ENCODE results near the gene SCAMP3.
"Not testable (repeated sequence)": the region's sequence is repeated elsewhere in the genome, so short reads cannot be mapped to it uniquely, and the experiment has no call there.

The SCAMP3 gene

DNA sequence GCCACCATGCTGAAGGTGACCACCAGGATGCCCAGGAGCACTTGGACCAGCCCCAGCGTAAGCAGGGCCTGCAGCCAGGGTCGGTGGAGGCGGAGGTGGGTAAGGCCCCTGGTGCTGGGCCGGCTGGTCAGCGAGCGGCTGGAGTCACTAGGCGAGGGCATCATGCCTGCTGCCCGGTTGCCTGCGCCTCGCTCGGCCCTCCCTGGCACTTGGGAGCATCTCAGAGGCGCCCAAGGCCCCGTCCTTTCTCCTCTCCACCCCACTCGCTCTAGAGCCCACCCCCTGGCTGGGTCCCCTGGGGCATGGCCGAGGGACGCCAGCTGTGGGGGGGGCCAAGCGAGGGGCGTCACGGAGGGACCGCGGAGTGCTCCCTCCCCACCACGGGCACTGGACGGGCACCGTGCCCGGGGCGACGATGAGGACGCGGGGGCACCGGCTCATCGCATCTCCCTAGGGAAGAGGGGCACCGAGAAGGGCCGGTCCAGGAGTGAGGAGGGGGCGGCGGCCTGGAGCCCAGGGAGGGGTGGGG lies 7.4 kb downstream of the SCAMP3 start:
- DNase-seq (ENCODE audit: low read depth), result no peak

DNA sequence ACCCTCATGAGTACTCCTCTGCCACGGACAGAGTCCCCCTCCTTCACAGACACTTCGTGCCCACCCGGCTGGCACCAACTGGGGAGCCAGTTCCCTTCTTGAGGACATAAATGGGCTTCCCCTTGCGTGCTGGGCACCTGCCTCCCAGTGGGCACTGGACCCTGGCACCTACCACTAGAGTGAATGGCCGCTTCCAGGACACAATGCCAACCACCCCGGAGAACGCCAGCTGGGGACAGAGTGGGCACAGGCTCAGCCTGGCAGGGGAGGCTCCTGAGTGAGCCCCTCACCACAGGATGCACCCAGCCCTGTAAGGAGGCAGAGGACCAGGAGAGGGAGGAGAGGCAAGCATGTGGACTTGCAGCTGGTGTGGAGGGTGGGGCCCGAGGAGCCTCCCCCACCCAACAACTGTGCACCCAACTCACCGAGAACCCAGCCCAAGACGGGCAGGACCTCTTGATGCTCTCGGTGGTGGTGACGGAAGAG lies 7.9 kb downstream of the SCAMP3 start:
- DNase-seq (ENCODE audit: low read depth), result no peak

DNA sequence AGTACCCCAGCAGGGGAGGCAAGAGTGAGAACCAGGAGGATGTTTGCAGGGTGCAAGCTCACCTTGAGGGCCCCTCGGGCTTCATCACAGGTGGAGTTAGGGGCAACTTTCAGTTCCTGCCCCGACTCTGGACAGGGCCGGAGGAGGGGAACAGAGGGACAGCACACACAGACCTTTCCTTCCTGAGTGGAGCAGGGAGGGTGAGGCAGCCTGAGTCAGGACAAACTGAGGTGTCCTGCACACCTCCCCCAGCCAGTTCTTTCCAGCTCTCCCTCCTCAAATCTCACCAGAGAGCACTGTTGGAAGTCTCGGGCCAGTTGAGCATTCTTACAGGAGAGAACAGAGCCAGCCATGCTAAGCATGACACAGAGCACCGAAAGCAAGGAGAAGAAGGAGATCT lies 8.4 kb downstream of the SCAMP3 start:
- no peak for DNase-seq (ENCODE audit: low read depth)

DNA sequence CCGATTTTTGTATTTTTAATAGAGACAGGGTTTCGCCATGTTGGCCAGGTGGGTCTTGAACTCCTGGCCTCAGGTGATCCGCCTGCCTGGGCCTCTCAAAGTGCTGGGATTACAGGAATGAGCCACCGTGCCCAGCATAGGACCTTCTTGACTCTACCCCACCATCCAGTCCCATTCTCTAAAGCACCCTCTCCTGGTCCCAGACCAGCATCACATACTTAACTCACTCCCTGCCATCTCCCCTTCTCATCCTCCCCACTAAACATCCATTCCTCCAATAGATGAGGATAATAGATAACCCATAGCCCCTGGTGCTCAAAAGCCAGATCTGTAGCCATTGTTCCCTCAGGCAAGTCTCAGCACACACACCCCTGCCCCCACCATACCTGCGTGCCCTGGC lies 9.0 kb downstream of the SCAMP3 start:
- DNase-seq (ENCODE audit: low read depth), result no peak

DNA sequence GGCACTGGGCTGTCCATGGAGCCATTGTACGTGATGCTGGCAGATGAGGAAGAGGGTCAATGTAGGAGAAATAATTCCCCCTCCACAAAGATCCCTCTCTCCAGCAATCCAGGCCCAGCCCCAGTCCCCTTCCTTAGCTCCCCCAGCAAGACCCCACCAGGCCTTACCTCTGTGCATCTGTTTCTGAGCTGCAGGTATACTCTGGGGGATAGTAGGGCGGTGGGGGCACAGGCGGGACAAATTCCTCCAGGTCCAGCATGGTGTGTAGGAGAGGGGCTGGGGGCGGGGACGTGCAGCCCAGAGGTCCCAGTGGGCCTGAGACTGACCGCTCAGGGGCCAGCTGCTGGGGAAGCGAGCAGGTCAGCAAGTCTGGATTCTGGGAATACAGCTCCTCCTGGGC lies 10.6 kb downstream of the SCAMP3 start:
- no peak for DNase-seq (ENCODE audit: low read depth)

DNA sequence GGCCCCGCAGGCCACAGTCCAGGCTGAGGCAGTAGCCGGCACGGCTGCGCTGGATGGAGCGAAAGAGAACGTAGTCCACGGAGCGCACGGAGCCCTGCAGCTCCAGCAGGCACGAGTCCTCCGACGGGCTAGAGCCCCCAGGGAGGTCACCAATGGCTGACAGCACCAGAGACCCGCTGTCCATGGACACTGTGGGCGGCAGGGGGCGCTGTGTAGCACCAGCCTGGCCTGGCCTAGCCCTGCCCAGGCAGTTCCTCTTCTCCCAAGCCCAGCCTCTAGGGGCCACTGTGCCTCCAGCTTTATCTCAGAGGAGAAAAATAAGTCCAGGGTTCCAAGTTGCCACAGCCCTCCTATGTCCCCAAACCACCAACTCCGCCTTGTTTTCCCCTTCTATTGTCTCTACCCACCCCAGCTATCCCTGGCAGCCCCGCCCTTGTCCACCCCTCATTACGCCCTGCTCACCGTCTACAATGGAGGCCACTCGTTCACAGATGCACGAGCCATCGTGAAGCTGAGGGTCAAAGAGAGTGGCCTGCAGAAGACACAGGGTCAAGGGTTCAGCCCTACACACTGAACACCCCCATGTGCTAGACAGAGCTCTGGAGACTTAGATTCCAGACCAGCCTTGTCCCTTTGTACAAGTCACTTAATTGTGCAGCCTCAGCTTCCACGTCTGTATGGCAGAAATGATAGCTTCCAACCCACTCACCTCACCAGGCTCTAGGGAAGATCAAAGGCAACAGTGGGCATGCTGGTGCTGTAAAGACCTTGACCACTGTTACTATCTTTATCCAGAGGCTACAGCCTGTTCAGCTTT lies 11.3 kb downstream of the SCAMP3 start:
- DNase-seq (ENCODE audit: low read depth), result peak; percentile 98

DNA sequence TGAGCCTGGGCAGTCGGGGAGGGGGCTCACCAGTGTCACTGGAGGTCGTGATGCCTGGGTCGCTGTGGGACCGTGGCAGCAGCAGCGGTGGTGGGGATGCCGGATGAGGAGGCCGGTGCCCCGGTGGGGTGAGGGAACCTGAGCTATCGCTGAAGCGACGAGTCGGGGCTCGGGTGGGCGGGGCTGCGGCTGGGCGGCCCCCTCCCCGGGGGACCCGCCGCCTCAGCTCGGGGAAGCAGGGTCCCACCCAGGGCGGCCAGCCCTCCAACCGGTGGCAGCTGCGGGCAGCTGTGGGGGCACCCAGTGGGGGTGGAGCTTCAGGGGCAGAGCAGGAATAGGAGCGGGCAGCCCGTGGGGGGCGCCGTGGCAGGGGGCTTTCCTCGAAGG lies 11.9 kb downstream of the SCAMP3 start:
- no peak for DNase-seq (ENCODE audit: low read depth)

DNA sequence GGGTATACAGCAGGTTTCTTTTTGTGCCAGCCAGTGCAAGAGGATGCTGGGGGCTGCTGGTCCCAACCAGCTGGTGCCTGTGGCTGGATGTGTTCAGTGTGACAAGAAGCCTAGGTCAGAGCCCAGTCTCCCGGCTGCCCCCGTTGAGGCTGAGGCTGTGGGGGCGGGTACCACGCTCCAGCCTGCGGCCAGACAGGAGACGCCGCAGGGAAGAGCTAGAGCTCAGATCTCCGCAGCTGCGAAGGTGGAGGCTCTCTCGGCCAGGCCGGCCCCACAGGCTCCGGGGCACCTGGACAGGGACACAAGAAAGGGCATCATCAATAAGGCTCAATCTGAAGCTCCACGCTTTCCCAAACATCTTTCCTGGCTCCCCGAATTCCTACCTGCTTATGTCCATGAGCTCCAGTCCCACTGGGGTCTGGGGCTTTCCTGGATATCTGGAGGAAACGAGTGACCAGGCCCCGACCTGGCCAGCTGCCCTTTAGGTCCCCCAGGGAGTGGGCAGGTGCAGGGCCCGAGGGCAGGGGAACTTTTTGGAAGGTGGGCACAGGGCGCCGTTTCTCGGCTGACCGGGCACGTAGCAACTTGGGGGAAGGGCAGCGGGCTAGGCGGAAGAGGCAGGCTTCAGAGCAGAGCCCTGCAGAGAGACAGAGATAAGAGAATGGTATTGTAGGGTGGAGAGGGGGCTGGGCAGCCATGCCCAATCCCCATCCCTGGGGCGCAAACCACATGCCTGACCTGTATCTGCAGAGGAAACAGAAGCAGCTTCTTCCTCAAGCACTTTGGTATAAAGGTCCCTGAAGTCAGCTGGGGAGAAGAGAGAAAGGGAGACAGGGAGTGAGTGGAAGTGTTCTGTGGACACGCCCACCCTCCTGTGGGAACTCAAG lies 14.2 kb downstream of the SCAMP3 start:
- no peak for DNase-seq (ENCODE audit: low read depth)

DNA sequence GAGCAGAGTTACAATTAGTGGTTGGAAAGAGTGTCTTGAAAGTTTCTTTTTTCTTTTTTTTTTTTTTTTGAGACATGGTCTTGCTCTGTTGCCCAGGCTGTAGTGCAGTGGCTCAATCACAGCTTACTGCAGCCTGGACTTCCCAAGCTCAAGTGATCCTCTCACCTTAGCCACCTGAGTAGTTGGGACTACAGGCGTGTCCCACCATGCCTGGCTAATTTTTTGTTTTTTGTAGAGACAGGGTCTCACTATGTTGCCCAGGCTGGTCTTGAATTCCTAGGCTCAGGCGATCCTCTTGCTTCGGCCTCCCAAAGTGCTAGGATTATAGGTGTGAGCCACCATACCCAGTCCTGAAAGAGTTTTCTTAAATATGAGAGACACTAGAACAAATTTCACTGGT lies 15.4 kb downstream of the SCAMP3 start:
- not testable (repeated sequence) for DNase-seq (ENCODE audit: low read depth)

DNA sequence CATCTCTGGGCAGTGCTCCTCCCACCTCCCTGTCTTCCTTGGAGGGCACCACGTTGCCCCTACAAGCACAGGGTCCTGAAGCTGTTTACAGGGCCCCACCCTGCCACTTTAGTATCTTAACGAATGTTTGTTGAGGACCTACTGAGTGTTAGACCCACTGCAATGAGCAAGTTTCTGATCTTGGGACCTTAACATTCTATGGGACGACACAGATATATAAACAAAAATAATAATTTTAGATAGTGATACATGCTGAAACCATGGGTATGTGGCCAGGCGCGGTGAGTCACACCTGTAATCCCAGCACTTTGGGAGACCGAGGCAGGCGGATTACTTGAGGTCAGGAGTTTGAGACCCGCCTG lies 17.0 kb downstream of the SCAMP3 start:
- no peak for DNase-seq (ENCODE audit: low read depth)

DNA sequence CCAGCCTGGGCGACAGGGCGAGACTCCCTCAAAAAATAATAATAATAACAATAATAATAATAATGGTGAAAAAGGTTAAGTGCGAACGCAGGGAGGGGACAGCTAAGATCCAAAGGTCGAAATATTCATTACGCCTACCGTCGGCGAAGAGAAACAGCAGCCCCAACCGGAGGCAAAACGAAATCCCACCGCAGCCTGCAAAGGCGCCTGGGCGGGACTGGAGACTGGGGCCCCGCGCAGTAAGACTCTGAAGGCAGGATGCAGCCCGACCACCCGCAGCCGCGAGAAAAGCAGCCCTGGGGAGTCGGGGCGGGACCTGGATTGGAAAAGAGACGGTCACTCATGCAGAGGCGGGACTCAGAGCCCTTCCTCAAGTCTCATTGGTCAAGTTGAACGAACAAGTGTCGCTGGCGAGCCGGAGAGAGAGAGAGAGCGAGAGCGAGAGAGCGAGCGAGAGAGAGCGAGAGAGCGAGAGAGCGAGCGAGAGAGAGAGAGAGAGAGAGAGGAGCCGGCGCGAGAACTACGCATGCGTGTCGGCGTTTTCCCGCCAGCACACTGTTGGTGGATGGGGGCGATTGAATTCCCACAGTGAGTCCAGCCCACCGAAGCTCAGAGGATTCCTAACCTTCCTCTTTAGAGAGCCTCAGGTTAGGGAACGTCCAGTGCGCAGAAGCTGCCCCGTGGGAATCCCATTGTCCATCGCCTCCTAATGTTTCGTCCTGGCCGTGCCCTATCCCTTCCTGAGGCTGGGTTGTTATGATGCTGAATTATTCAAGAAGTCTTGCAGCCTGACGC lies 17.6 kb downstream of the SCAMP3 start:
- peak; percentile 69 for DNase-seq (ENCODE audit: low read depth)

DNA sequence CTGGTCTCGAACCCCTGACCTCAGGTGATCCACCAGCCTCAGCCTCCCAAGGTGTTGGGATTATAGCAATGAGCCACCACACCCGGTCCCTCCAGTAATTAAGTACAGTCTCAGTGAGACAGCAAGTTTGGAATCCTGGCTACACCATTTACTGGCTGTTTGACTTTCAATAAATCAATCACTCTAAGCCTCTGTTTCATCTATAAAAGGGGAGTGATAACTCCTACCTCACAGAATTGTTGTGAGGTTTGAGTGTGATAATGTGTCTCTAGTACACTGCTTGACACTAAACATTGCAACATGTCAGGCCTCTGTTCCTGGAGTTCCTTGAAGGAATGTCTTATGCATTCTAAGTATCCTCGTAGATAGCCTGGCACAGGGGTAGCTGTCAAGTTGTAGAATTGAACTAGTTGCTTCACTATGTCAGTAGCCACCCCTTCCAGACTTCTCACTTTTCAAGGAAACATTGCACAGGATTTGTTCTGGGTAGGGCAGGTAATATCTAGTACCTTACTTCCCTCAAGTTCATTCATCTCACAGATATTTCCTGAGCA lies 19.3 kb downstream of the SCAMP3 start:
- DNase-seq (ENCODE audit: low read depth), result no peak

DNA sequence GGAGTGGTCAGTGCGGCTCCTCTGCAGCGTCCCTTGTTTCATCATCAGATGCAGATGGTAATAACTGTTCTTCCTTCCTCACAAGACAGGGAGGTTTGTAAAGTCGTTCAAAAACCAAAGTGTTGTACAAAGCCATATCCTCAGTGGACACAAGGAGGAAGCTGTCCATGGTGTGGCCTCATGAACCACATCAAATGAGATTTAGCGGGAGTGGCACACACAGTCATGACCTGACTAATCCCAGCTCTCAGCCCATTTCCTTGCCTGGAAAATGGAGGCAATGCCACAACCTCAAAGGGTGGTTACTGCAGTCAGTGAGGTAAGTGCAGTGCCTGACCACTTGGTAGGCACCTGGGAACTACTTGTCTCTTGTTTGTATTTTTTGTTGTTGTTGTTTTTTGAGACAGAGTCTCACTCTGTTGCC lies 20.3 kb downstream of the SCAMP3 start:
- DNase-seq (ENCODE audit: low read depth), result no peak

DNA sequence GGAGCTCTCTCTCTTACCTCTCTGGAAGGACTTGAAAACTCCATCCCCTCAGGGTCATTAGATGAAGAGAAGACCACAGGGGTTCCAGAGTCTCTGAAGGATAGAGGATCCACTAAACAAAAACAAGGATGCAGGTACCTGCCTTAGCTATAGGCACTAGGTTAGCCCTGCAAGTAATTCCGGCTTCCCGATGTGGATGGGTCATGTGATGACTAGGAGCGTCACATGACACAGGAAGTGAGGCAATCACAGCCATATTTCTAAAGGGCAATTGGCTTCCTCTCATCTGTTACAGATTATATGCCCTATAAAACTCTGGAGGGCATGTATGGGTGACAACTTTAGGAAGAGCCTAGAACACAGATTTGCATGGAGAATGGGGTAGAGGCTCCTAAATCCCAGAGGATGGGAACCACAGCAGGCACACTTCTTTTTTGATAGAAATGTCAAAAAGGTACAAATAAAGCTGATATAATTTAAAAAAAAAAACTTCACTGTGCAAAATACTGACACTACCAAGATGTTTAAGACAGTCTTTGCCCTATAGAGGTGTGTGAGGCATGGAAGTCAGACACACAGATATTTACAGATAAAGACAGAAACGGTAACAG lies 21.0 kb downstream of the SCAMP3 start:
- no peak for DNase-seq (ENCODE audit: low read depth)

DNA sequence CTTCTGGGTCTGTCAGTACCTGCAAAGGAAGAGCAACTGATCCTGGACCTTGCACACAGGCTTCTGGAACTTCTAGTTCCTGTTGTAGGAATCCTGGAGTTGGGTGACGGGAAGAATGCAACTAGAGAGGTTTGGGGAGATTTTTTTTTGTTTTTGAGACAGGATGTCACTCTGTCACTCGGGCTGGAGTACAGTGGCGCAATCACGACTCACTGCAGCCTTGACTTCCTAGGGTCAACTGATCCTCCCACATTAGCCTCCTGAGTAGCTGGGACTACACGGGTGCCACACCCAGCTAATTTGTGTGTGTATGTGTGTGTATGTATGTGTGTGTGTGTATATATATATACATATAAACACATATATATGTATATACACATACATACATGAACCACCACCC lies 25.7 kb downstream of the SCAMP3 start:
- no peak for DNase-seq (ENCODE audit: low read depth)

DNA sequence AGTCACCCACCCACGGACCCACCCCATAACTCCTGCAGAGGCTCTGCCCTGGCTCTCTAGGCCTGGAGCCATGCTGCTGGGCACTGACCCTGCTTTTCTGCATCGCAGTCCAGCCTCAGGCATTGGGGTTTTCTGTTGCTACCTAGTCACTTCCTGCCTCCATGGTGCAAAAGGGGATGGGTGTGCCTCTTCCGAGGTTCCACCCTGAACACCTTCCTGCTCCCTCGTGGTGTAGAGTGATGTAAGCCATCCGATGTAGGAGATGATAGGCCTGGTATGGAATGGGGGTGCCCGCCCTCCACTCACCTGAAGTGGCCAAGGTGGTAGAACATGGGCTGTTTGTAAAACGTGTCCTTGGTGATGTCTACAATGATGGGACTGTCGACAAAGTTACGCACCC lies 26.8 kb downstream of the SCAMP3 start:
- DNase-seq (ENCODE audit: low read depth), result not testable (repeated sequence)

DNA sequence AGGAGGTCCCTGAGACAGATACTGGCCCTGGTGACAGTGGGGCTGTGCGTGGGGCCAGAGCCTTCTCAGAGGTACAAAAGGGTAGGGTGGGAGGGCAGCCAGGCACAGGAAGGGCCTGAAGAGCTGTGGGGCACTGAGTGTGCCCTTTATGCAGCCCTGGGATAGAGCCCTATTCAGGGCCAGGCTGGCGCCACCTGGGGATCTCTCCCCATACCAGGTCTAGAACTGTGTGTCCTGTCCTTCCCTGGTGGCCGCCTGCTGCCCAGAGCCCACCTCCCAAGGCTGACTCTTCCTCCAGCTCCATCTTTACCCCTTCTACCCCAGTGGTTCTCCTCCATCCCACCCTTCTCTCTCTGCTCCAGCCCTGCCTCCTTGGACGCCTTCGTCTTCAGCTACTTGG lies 28.7 kb downstream of the SCAMP3 start:
- DNase-seq (ENCODE audit: low read depth), result not testable (repeated sequence)

DNA sequence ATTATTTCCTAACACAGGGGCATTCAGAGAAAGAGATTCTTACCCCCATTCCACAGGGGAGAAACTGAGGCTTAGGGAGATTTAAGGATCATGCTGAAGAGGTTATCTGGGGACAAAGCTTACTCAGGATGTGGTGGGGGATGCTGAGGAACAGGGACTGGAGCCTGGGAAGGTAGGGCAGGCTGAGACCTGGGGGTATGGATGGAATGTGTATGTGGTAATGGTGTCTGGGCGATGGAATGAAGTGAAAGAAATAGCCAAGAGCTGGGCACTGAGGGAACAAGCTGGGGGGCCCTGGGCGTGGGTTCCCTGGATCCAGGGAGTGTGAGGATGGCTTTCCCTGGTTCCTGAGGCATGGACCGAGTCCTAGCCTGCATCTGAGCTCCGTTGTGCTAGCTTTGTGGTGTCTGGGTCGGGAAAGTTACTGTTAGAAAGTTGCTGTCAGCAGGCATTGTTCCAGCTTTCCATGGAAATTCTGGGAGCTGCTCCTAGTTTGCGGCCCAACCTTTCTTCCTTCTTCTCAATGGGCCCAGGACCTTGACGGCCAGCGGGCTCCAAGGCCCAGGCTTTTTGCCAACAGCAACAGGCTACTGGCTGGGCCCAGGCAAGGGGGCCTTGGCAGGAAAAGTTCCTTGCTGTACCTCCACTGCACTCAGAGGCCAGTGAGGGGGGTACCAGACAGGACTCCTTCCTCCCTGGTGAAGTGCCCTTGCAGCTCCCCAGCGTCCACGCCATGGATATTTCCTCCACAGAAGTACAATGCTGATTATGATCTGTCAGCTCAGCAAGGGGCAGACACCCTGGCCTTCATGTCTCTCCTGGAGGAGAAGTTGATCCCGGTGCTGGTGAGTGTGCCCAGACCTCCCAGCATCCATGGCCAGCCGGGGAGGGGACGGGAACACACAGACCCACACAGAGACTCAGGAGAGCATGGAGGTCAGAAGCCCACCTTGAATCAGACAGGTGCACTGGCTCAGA lies 29.9 kb downstream of the SCAMP3 start:
- DNase-seq (ENCODE audit: low read depth), result not testable (repeated sequence)

DNA sequence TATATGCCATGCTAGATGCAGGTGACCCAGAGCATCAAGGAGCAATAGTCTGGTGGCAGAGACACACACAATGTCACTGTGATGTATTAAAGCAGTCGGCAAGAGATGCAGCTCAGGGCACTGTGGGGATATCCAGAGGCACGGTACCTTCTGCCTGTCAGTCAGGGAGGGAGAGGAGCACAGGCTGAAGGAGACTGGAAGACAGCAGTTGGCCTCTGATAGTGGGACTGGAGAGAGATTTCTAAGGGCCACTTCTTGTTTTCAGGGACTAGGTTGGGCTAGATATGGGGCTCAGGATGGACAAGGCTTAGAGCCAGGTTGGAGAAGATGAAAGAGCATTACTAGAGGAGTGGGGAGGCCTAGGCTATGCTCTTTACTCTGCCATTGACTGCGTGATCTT lies 30.9 kb downstream of the SCAMP3 start:
- DNase-seq (ENCODE audit: low read depth), result not testable (repeated sequence)

DNA sequence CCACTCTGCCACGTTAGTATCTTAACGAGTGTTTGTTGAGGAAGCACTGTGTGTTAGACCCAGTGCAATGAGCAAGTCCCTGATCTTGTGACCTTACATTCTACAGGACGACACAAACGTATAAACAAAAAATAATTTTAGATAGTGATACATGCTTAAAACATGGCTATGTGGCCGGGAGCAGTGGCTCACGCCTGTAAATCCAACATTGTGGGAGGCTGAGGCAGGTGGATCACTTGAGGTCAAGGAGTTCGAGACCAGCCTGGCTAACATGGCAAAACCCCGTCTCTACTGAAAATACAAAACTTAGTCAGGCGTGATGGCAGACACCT lies 34.1 kb downstream of the SCAMP3 start:
- no peak for DNase-seq (ENCODE audit: low read depth)

Measured in stimulated activated CD8-positive, alpha-beta memory T cell treated with anti-CD3 and anti-CD28 coated beads, Interleukin-15, amount 100 ng/mL, for 24 hours (primary cell).